GM12878 (cell line): Measurements from ENCODE around the gene STRA8. TPM values are rescaled to one million over a fixed set of nuclear protein-coding genes. Genes with fewer than 3 reads are reported as not detected.

Experiments
- ATAC-seq: fragments of 200-7000 bp; cut with Tn5 transposase; 3 replicates; pipeline ENCODE4 v1.9.1; 2020; ENCODE audit warnings: mild to moderate bottlenecking, moderate library complexity
- BruUV-seq: library from RNA; stranded (reverse); fragments of 400-500 nt; replicated peaks from 2 replicates; lab custom pipeline; 2021; lab: Mats Ljungman, UMichigan
- CTCF ChIA-PET: fragments of 300-600 bp; sonication (Branson Sonifier 250); formaldehyde crosslinking; extraction: SDS; loops from one replicate; lab custom pipeline; 2021; ENCODE audit warnings: inconsistent platforms; lab: Yijun Ruan, JAX
- POLR2A ChIA-PET: fragments of 350-600 bp; formaldehyde crosslinking; extraction: SDS; loops from one replicate; lab custom pipeline; 2021; ENCODE audit warnings: inconsistent platforms; lab: Charles Lee
- RAD21 ChIA-PET: fragments of 300-600 bp; sonication (Branson Sonifier 250); formaldehyde crosslinking; loops from one replicate; lab custom pipeline; 2023; ENCODE audit warnings: antibody characterized with exemption; ENCODE audit not compliant: unreplicated experiment; lab: Charles Lee
- SMC1A ChIA-PET: fragments of 300-600 bp; sonication (Branson Sonifier 250); formaldehyde crosslinking; loops from one replicate; lab custom pipeline; 2023; ENCODE audit not compliant: unreplicated experiment, uncharacterized antibody; lab: Charles Lee
- DNase-seq: peaks from one replicate; pipeline ENCODE4 v3.0.0-alpha.2; 2011; ENCODE audit warnings: low read depth, low spot score
- FAIRE-seq: peaks from 3 replicates; lab custom pipeline; 2011; peaks lifted over from hg19 to GRCh38; lab: Jason Lieb, UNC
- H2AFZ ChIP-seq: 2 replicates; pipeline ENCODE4 v1.6.0; 2011; ENCODE audit warnings: low read depth, low read length, control low read depth; ENCODE audit not compliant: control insufficient read depth
- H3K27ac ChIP-seq: 2 replicates; pipeline ENCODE4 v1.5.1; 2011; ENCODE audit warnings: control low read depth; ENCODE audit not compliant: control insufficient read depth, insufficient read depth
- H3K27me3 ChIP-seq, 2 experiments: replicated peaks in 1 of 2; 2 replicates each; pipeline versions ENCODE4 v1.6.0 to v1.6.1; 2011; ENCODE audit warnings: low read length in 1 of 2; ENCODE audit not compliant: control insufficient read depth in 2 of 2, insufficient read depth in 2 of 2
- H3K36me3 ChIP-seq, 2 experiments: 2 replicates each; pipeline ENCODE4 v1.5.1; 2011; ENCODE audit warnings: low read length in 1 of 2; ENCODE audit not compliant: control insufficient read depth in 2 of 2, insufficient read depth in 2 of 2
- H3K4me1 ChIP-seq: 2 replicates; pipeline ENCODE4 v1.6.1; 2011; ENCODE audit warnings: mild to moderate bottlenecking, low read length, moderate library complexity, mixed read lengths; ENCODE audit not compliant: control insufficient read depth, insufficient read depth
- H3K4me2 ChIP-seq: 2 replicates; pipeline ENCODE4 v1.6.0; 2011; ENCODE audit warnings: control low read depth; ENCODE audit not compliant: control insufficient read depth, insufficient read depth
- H3K4me3 ChIP-seq: fragments of 200-600 bp; sonication (generic); 2 replicates; pipeline ENCODE4 v1.5.1; 2016
- H3K79me2 ChIP-seq: 2 replicates; pipeline ENCODE4 v1.6.0; 2011; ENCODE audit warnings: low read length; ENCODE audit not compliant: control insufficient read depth, insufficient read depth
- H3K9ac ChIP-seq: 2 replicates; pipeline ENCODE4 v1.8.0; 2011; ENCODE audit warnings: low read length, control low read depth, mixed read lengths; ENCODE audit not compliant: control insufficient read depth, insufficient read depth
- H3K9me3 ChIP-seq: replicated peaks from 3 replicates; pipeline ENCODE4 v1.5.1; 2011; ENCODE audit warnings: mild to moderate bottlenecking, low read length; ENCODE audit not compliant: control insufficient read depth, insufficient read depth
- H4K20me1 ChIP-seq: 2 replicates; pipeline ENCODE4 v1.6.0; 2011; ENCODE audit not compliant: control insufficient read depth, insufficient read depth
- BHLHE40 ChIP-seq, 2 experiments: fragments of 450-650 bp in 1 of 2; IDR thresholded peaks; 2 replicates each; pipeline ENCODE4 v1.6.1; 2011 to 2017; ENCODE audit warnings: low read depth in 2 of 2, borderline replicate concordance in 1 of 2, improper control_type of control experiment in 1 of 2, low read length in 1 of 2, mild to moderate bottlenecking in 1 of 2
- EGR1 ChIP-seq, 2 experiments: IDR thresholded peaks; 1 replicate in 1 of 2; 2 replicates in 1 of 2; pipeline ENCODE4 v1.6.1; 2011 to 2012; ENCODE audit warnings: low read depth in 2 of 2, low read length in 2 of 2, borderline replicate concordance in 1 of 2, mild to moderate bottlenecking in 1 of 2, moderate library complexity in 1 of 2
- EP300 ChIP-seq, 2 experiments: fragments of 150-350 bp in 1 of 2; IDR thresholded peaks; 2 replicates each; pipeline ENCODE4 v1.6.1; 2011 to 2012; ENCODE audit warnings: low read depth in 2 of 2, low read length in 2 of 2, borderline replicate concordance in 1 of 2, improper control_type of control experiment in 1 of 2, inconsistent platforms in 1 of 2; ENCODE audit not compliant: control insufficient read depth in 1 of 2
- NFYA ChIP-seq: IDR thresholded peaks from 2 replicates; pipeline ENCODE4 v1.6.1; 2011; ENCODE audit warnings: low read depth, mild to moderate bottlenecking, low read length, improper control_type of control experiment, borderline replicate concordance
- POLR2AphosphoS2 ChIP-seq: IDR thresholded peaks from 2 replicates; pipeline ENCODE4 v1.6.1; 2011; ENCODE audit warnings: low read depth, mild to moderate bottlenecking, low read length, improper control_type of control experiment, moderate library complexity
- RELA ChIP-seq: fragments of 450-650 bp; IDR thresholded peaks from 2 replicates; pipeline ENCODE4 v1.8.0; 2014; ENCODE audit warnings: borderline replicate concordance; ENCODE audit not compliant: partially characterized antibody
- SRF ChIP-seq, 2 experiments: IDR thresholded peaks; 2 replicates each; pipeline ENCODE4 v1.6.1; 2011; ENCODE audit warnings: low read depth in 2 of 2, low read length in 2 of 2, mild to moderate bottlenecking in 1 of 2, moderate library complexity in 1 of 2
- ZNF207 ChIP-seq: fragments of 450-650 bp; IDR thresholded peaks from 2 replicates; pipeline ENCODE4 v1.6.1; 2014; ENCODE audit warnings: antibody characterized with exemption, mild to moderate bottlenecking, borderline replicate concordance
- ZNF274 ChIP-seq: IDR thresholded peaks from one replicate; pipeline ENCODE4 v1.8.0; 2011; ENCODE audit not compliant: insufficient read length, insufficient read depth
- WGBS: methylation state at CpG from one replicate; pipeline ENCODE4 v1.1.6; 2016; ENCODE audit warnings: low lambda C conversion rate; ENCODE audit not compliant: insufficient replicate concordance, insufficient coverage; ENCODE audit errors: missing lambda C conversion rate; 5-methylcytosine and 5-hydroxymethylcytosine counted together
- in situ Hi-C: fragments of 300-500 bp; cut with MboI; formaldehyde crosslinking; loops from 9 replicates; pipeline ENCODE4 v1.14.3; 2018; ENCODE audit warnings: mixed read lengths
- intact Hi-C: fragments of 100-400 bp; cut with micrococcal nuclease; formaldehyde crosslinking; loops from one replicate; pipeline ENCODE4 v1.14.2; 2022; ENCODE audit not compliant: unreplicated experiment
- polyA plus RNA-seq, 11 experiments: library from polyadenylated mRNA; depleted of rRNA in 4 of 11; unstranded in 6 of 11; stranded (reverse) in 5 of 11; fragments of >200 nt; fragmentation: Nextera tagmentation in 4 of 11; fragmentation: Illumina TruSeq in 1 of 11; extraction: Ambion mirVana in 4 of 11; extraction: Trizol in 1 of 11; gene quantifications; 1 replicate in 1 of 11; 2 replicates in 10 of 11; pipeline versions ENCODE4 v1.2.1 to v1.2.3, GENCODE V29; 2011 to 2016; ENCODE audit warnings: inconsistent platforms in 2 of 11, missing spikeins in 2 of 11, low read depth in 1 of 11
- total RNA-seq, 4 experiments: library from RNA; depleted of rRNA in 3 of 4; stranded (reverse); fragments of >200 nt in 3 of 4; fragmentation: Illumina TruSeq in 1 of 4; extraction: Trizol in 1 of 4; gene quantifications; 2 replicates each; pipeline versions ENCODE4 v1.2.1 to v1.2.3, GENCODE V29; 2013 to 2021
- TF ChIP-seq, protein P1 (sequence below): fragments of 450-650 bp; conservative IDR thresholded peaks from 2 replicates; pipeline ENCODE4 v1.6.1; 2017; ENCODE audit warnings: mild to moderate bottlenecking, moderate library complexity
- TF ChIP-seq, protein P2 (sequence below): IDR thresholded peaks from 2 replicates; pipeline ENCODE4 v1.6.1; 2011; ENCODE audit warnings: mild to moderate bottlenecking, low read depth, low read length, moderate library complexity; ENCODE audit not compliant: insufficient replicate concordance

STRA8 gene
- total and polyA plus RNA-seq, 10 of the 15 experiments (the other 5 are each of a cell fraction or from before 2014, with no cell fraction given) = 0.15 TPM; not detected in 9

DNA sequence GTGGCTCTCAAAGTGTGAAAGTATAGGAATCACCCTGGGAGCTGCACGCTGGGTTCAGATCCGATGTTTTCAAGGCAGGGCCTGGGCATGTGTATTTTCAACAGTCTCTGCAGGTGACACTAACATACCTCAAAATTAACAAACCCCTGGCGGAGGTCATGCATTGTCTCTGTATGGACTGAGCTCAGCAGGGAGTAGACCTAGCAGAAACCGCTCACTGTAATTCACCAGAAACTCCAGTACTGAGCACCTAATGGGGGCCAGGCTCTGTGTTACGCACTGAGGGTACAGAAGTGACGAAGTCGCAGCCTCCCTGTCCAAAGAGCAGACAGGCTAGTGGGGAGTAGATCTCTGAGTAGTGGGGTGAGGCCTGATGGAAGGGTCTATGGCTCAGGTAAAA lies 5.6 kb downstream of the STRA8 start:
- BruUV-seq = no TSS peak
- in situ Hi-C loops = no loop called here
- CTCF ChIA-PET = interaction anchor here (0.6 to 1.5 kb wide), 5 partner anchors 9 to 50 kb away, joined by 3 to 6 read pairs (median 3); no protein-coding TSS in a partner anchor

DNA sequence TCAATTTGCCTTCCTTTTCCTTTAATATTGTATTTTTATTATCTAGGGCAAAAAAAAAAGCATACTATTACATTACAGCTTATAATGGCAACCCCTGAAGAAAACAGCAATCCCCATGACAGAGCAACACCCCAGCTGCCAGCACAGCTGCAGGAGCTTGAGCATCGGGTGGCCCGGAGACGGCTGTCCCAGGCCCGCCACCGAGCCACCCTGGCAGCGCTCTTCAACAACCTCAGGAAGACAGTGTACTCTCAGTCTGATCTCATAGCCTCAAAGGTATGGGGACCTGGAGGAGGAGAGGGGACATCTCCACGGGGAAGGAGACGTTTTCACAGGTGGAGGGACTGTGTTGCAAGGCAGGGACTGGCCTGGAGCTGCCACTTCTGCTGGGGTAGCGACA lies 6.8 kb downstream of the STRA8 start:
- H3K27me3 ChIP-seq = no peaks in the 10 kb centered on the region; a peak in 1 of 4 replicates
- ChIA-PET POLR2A (interaction anchor here (0.7 to 1.8 kb wide), 2 partner anchors 11 to 29 kb away, joined by 3 to 6 read pairs; partner anchors contain the start of gene WDR91), CTCF (interaction anchor here (1.5 kb wide), 1 partner anchor 34 kb away, joined by 6 read pairs; no protein-coding TSS in a partner anchor), RAD21 (interaction anchor here (1.0 kb wide), 1 partner anchor 40 kb away, joined by 3 read pairs; no protein-coding TSS in a partner anchor), SMC1A (interaction anchor here (0.8 to 0.9 kb wide), 2 partner anchors 11 to 32 kb away, joined by 3 read pairs; no protein-coding TSS in a partner anchor)
- no peaks in the 10 kb centered on the region for H3K36me3 ChIP-seq
- H3K27ac ChIP-seq = no peak overlapping the region
- no peak overlapping the region for H2AFZ ChIP-seq
- H4K20me1 ChIP-seq = no peaks in the 10 kb centered on the region
- DNase-seq (no peak), FAIRE-seq (no peak), ATAC-seq (no peak)
- H3K9ac ChIP-seq = no peak overlapping the region
- H3K4me1 ChIP-seq = peaks cover 11% of the 10 kb centered on the region
- no peak overlapping the region for H3K4me2 ChIP-seq
- 45% methylated on average over 9 of the region's 9 CpGs for WGBS
- no peaks in the 10 kb centered on the region for H3K79me2 ChIP-seq
- no peak overlapping the region for H3K4me3 ChIP-seq
- H3K9me3 ChIP-seq = no peaks in the 10 kb centered on the region; the same call in 2 of the 3 replicates
- in situ Hi-C loops (no loop called here), intact Hi-C loops (no loop called here)
- BruUV-seq = no TSS peak
- no peak for TF ChIP-seq ZNF207
- TF ChIP-seq EGR1 (IDR thresholded peaks at IDR 0.05; ENCODE audit: borderline replicate concordance in 1 of 2, low read depth in 2 of 2, low read length in 2 of 2) = no peak
- no peak for TF ChIP-seq BHLHE40 (IDR thresholded peaks at IDR 0.05; ENCODE audit: borderline replicate concordance in 1 of 2, low read depth in 2 of 2, low read length in 1 of 2)
- TF ChIP-seq POLR2AphosphoS2 = no peak
- TF ChIP-seq NFYA = no peak
- no peak for TF ChIP-seq EP300 (IDR thresholded peaks at IDR 0.05; ENCODE audit: borderline replicate concordance in 1 of 2, control insufficient read depth in 1 of 2, low read depth in 2 of 2, low read length in 2 of 2)
- TF ChIP-seq ZNF274 = no peak
- TF ChIP-seq, protein P1, sequence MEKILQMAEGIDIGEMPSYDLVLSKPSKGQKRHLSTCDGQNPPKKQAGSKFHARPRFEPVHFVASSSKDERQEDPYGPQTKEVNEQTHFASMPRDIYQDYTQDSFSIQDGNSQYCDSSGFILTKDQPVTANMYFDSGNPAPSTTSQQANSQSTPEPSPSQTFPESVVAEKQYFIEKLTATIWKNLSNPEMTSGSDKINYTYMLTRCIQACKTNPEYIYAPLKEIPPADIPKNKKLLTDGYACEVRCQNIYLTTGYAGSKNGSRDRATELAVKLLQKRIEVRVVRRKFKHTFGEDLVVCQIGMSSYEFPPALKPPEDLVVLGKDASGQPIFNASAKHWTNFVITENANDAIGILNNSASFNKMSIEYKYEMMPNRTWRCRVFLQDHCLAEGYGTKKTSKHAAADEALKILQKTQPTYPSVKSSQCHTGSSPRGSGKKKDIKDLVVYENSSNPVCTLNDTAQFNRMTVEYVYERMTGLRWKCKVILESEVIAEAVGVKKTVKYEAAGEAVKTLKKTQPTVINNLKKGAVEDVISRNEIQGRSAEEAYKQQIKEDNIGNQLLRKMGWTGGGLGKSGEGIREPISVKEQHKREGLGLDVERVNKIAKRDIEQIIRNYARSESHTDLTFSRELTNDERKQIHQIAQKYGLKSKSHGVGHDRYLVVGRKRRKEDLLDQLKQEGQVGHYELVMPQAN = no peak

More for the DNA sequence above, 5.6 kb downstream of the STRA8 start:
- H3K4me3 ChIP-seq = no peak overlapping the region
- SMC1A ChIA-PET = interaction anchor here (0.7 to 1.3 kb wide), 3 partner anchors 9 to 51 kb away, joined by 3 read pairs; no protein-coding TSS in a partner anchor
- FAIRE-seq = no peak
- intact Hi-C loops = no loop called here
- WGBS = 78% methylated on average over 7 of the region's 7 CpGs
- TF ChIP-seq EGR1 (IDR thresholded peaks at IDR 0.05; ENCODE audit: borderline replicate concordance in 1 of 2, low read depth in 2 of 2, low read length in 2 of 2) (no peak), RELA (no peak), SRF (IDR thresholded peaks at IDR 0.05; ENCODE audit: low read depth in 2 of 2, low read length in 2 of 2) (no peak)
- TF ChIP-seq, protein P2, sequence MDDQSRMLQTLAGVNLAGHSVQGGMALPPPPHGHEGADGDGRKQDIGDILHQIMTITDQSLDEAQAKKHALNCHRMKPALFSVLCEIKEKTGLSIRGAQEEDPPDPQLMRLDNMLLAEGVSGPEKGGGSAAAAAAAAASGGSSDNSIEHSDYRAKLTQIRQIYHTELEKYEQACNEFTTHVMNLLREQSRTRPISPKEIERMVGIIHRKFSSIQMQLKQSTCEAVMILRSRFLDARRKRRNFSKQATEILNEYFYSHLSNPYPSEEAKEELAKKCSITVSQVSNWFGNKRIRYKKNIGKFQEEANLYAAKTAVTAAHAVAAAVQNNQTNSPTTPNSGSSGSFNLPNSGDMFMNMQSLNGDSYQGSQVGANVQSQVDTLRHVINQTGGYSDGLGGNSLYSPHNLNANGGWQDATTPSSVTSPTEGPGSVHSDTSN = no peak
- TF ChIP-seq, all 136 proteins: peak for 0
- no peaks in the 10 kb centered on the region for H3K36me3 ChIP-seq
- no peaks in the 10 kb centered on the region; the same call in 2 of the 3 replicates for H3K9me3 ChIP-seq
- no peak overlapping the region for H3K27ac ChIP-seq
- H3K9ac ChIP-seq = no peak overlapping the region
- RAD21 ChIA-PET = interaction anchor here (1.6 kb wide), 1 partner anchor 51 kb away, joined by 4 read pairs; no protein-coding TSS in a partner anchor
- H4K20me1 ChIP-seq = no peaks in the 10 kb centered on the region
- POLR2A ChIA-PET = interaction anchor here (0.8 to 1.8 kb wide), 2 partner anchors 26 to 28 kb away, joined by 3 to 6 read pairs; partner anchors contain the start of gene WDR91
- H3K4me1 ChIP-seq = peaks cover 14% of the 10 kb centered on the region
- no peak overlapping the region for H2AFZ ChIP-seq
- no peak overlapping the region for H3K4me2 ChIP-seq
- no peaks in the 10 kb centered on the region for H3K27me3 ChIP-seq
- H3K79me2 ChIP-seq = no peaks in the 10 kb centered on the region
- ATAC-seq = no peak
- no peak for DNase-seq
